ENCODE measurements around the gene ARHGAP29.

- TF ChIP-seq POLR2A (IDR thresholded peaks at IDR 0.05; ENCODE audit: low read depth, low read length) (no peak), TAF1 (IDR thresholded peaks at IDR 0.05; ENCODE audit: low read depth, low read length) (no peak), POLR2AphosphoS5 (IDR thresholded peaks at IDR 0.05; ENCODE audit: low read depth, low read length) (no peak), POU2F2 (IDR thresholded peaks at IDR 0.05; ENCODE audit: low read depth, low read length) (no peak), PAX5 (IDR thresholded peaks at IDR 0.05; ENCODE audit: insufficient read depth, low read length, severe bottlenecking) (no peak), SPI1 (IDR thresholded peaks at IDR 0.05; ENCODE audit: low read depth, low read length) (no peak)
Observed at GRCh38 chr1:94209425-94209824, 28.0 kb downstream of the ARHGAP29 start.
